COLO829 (cell line): ENCODE data around the gene JMJD4.

Experiments used
- DNase-seq: peaks from one replicate; pipeline ENCODE4 v3.0.0; 2012; ENCODE audit warnings: low spot score

The JMJD4 gene

GRCh38 chr1:227749225-227749624 lies 14.1 kb upstream of the JMJD4 start:
- DNase-seq, result no peak

GRCh38 chr1:227748496-227749182 lies 13.5 kb upstream of the JMJD4 start:
- DNase-seq, result no peak

DNA sequence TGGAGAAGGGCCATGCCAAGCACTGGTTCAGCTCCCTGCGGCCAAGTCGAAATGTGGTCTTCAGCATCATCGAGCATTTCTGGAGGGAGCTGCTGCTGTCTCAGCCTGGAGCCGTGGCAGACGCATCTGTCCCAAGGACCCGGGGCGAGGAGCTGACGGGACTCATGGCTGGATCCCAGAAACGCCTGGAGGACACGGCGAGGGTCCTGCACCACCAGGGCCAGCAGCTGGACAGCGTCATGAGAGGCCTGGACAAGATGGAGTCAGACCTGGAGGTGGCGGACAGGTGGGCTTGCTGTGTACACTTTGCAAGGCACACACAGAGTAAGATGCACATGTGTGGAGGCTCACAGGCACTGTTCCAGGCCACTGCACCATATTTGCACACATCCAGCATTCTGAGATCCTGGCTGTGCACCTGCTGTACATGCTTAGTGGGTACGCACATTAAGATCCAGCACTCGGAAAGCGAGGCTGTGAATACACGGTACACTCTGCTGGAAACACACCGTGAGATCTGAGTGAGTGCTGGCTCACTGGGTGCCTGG lies 12.9 kb upstream of the JMJD4 start:
- no peak for DNase-seq

GRCh38 chr1:227747382-227747781 lies 12.3 kb upstream of the JMJD4 start:
- DNase-seq, result no peak

DNA sequence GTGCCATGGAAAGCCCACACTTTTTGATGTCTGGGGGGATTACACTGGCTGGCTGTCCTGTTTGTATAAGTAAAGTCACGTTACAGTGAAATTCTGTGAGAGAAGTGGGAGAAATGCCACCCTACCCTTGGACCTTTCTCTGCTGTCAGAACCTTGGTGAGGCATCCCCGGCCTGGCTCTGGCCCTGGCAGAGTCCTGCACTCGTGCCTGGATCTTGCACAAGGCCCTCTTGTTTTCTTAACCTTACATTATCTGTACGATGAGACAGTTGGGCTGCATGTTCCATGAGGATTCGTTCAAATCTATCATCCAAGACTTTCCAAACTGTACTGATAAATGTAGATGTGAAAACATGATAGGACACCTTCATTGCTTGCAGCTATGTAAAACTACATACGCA lies 11.6 kb upstream of the JMJD4 start:
- DNase-seq, result no peak

DNA sequence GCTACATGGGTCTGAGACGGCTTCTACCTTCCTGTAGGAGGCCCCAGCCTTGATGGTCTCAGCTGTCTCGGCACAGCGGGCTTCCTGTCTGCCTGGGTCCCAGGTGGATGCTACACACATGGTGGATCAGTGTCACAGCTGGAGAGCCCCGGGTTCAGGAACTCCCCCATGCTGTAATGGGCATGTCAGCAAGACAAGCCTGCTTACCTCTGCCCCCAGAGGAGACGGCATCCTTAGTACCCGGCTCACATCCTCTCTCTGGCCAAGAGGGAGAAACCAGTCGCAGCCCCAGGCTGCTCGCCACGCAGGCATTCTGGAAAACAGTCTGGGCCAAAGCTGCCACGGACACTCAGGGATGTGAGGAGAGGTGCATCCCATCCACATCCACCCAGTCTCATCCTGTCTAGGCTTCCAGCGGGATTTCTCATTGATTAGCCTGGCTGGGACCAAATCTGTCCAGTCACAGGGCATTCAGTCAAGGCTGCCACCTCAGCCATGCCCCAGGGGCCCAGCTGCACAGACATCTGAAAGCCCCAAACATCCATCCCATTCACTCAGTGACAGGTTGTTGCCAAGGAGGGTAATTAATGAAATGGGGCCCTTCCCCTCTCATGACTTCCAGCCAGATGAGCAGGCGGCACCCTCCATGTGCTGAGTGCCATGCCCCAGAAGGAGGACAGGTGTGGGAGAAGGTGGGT lies 10.6 kb upstream of the JMJD4 start:
- DNase-seq, result no peak

- no peak for DNase-seq
These were observed 9.6 kb upstream of the JMJD4 start for GRCh38 chr1:227744668-227745067.

GRCh38 chr1:227742738-227743715 lies 7.9 kb upstream of the JMJD4 start:
- DNase-seq, result no peak

- DNase-seq, result no peak
These were observed 6.2 kb upstream of the JMJD4 start for GRCh38 chr1:227741166-227741870.

DNA sequence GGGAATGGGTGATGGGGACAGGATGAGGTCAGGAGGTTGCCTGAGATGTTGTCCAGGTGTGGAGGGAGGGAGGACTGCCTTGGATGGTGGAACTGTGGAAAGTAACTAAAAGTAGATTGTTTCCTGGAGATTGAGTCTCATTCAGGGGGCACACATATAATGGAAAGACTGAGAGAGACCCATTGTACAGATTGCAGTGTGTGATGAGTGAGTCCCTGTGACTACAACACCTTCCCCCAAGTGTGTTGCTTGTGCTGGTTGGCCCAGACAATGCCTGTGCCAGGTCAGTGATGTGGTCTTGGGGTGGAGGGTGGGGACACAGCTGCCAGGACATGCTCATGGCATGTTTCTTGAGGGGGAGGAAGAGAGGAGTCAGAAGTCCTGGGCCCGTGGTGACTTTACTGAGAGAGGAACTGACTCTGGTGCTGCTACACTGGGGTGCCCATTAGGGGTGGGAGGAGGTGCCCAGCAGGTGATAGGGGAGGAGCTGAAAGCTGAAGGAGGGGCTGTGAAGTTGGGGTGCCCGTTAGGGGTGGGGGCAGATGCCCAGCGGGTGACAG lies 5.4 kb upstream of the JMJD4 start:
- DNase-seq, result no peak

GRCh38 chr1:227739636-227740035 lies 4.5 kb upstream of the JMJD4 start:
- DNase-seq, result no peak

DNA sequence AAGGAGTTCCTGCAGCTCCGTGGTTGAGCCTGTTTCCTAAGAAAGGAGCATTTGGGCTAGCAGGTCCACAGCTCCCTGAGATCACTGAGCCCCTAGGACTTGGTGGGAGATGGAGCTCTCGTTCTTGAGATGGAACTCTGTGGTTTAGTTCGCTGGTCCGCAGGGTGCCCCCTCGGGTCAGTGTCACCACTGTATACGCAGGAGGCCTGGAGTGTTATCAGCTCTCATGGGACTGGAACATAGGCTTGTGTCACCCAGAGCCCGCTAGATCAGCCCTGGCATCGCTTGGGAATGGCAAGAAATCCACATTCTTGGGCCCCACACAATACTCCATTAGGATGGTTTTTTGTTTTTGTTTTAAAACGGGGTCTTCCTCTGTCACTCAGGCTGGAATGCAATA lies 3.7 kb upstream of the JMJD4 start:
- DNase-seq, result no peak

GRCh38 chr1:227736814-227737432 lies 1.8 kb upstream of the JMJD4 start:
- DNase-seq, result no peak

DNA sequence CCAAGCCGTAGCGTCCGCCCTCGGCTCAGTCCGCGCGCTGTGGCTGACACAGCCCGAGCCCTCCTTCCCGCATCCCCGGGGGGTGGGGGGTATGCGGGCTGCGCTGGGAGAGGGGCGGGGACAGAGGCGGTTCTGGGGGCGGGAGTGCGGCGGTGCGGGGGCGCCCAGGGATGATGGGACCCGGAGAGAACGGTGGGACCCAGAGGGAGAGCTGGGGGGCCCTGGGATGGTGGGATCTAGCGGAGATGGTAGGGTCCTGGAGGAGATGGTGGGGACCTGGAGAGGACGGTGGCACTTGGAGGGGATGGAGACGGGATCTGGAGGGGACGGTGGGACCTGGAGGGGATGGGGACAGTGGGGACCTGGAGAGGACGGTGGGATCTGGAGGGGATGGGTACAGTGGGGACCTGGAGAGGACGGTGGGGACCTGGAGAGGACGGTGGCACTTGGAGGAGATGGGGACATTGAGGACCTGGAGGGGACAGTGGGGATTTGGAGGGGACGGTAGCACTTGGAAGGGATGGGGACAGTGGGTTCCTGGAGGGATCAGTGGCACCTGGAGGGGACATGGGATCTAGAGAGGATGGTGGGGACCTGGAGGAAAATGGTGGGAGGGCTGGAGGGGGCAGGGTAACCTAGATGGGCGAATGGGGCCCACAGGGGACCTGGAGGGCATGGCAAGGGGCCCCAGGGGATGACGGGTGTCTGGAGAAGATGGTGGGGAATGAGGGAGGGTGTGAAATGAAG lies 610 bp upstream of the JMJD4 start:
- no peak for DNase-seq

DNA sequence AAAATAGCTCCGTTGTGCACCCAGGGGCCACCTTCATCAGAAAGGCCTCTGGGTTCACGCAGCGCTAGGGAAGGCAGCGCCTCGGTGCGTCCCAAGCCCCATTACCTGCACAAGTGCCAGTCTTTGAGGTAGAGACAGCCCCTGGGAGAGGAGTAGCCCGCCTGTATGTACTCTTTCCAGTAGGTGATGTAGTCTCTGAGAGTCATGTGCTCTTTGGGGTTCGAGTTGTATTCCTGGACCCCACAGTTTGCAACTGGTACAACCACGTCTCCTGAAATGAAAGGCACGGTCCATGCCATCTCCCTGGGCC lies 601 bp downstream of the JMJD4 start:
- DNase-seq, result no peak

GRCh38 chr1:227733751-227734545 lies 1.2 kb downstream of the JMJD4 start:
- DNase-seq, result no peak

DNA sequence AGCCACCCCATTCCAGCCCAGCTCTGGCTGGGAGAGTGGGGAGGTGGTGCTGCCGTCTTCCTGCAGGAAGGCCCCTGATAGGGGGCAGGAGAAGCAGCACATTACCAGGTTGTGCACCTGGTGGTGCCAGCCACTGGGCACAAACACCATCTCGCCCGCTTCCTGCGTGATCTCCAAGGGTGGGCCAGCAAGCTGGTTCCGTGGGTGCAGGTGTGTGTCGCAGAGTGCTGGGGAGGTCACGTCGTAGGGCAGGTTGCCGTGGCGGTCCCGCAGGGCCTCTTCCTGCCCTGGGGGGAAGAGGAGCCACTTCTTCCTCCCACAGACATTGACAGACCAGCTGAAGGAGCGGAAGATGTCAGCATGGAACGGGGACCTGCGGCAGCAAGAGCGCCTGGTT lies 1.8 kb downstream of the JMJD4 start:
- DNase-seq, result no peak

DNA sequence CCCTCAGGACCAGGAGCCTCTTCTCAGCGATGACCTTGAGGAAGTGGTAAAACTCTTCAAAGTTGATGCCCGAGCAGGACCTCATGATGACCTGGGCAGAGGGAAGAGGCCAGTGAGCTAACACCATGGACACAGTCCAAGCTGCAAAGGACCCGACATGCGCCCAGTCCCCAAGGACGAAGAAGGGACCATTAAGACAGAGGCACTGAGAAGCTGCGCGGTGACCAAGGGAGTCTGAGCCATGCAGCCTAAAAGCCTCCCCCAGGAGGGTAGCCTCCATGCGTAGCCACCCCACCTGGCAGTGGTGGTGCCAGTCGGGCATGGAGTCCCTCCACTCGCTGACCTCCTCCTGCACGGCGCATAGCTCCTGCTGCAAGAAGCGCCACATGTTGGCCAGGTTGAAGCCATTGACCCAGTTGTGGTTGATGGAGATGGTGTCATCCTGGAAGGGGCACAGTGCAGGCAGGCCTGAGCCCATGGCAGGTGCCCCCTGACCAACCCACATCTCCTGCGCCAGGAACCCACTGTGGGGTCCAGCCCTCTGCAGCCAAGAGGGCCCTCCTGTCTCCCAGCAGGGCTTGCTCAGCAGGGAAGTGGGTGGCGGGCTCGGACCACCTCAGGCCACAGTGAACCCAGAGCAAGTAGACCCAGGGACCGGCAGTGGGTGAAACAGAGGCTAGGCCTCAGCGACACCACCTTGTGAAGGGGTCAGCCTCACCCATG lies 2.4 kb downstream of the JMJD4 start:
- no peak for DNase-seq
